KOPT-K1 (cell line): Measurements from ENCODE around the gene NRAP.

Source experiments
- H3K27ac ChIP-seq: fragments of 200-600 bp; sonication (generic); 2 replicates; pipeline ENCODE4 v1.5.1; 2016; ENCODE audit warnings: antibody characterized with exemption, mild to moderate bottlenecking, low read depth, low read length; ENCODE audit not compliant: poor library complexity, severe bottlenecking
- H3K36me3 ChIP-seq: fragments of 200-600 bp; sonication (generic); 2 replicates; pipeline ENCODE4 v1.5.1; 2017; ENCODE audit warnings: antibody characterized with exemption, mild to moderate bottlenecking, low read length, moderate library complexity; ENCODE audit not compliant: insufficient read depth
- H3K9me3 ChIP-seq: fragments of 200-600 bp; sonication (generic); 2 replicates; pipeline ENCODE4 v1.5.1; 2017; ENCODE audit warnings: antibody characterized with exemption, low read length, mild to moderate bottlenecking; ENCODE audit not compliant: insufficient read depth, poor library complexity, severe bottlenecking

The NRAP gene

GRCh38 chr10:113692271-113692670, 28.4 kb upstream of the NRAP start:
- peaks cover 40% of the 10 kb centered on the region for H3K9me3 ChIP-seq
- no peak overlapping the region for H3K27ac ChIP-seq
- peaks cover 33% of the 10 kb centered on the region for H3K36me3 ChIP-seq

GRCh38 chr10:113691381-113691780, 27.5 kb upstream of the NRAP start:
- no peak overlapping the region for H3K27ac ChIP-seq
- H3K9me3 ChIP-seq, result peaks cover 48% of the 10 kb centered on the region
- H3K36me3 ChIP-seq, result peaks cover 29% of the 10 kb centered on the region

- Histone ChIP-seq H3K36me3 (peaks cover 29% of the 10 kb centered on the region), H3K27ac (no peak overlapping the region), H3K9me3 (peaks cover 55% of the 10 kb centered on the region)
Measured at GRCh38 chr10:113690749-113691148, 26.9 kb upstream of the NRAP start.

GRCh38 chr10:113689574-113689973, 25.7 kb upstream of the NRAP start:
- peak overlapping the region; percentile 53 for H3K27ac ChIP-seq
- H3K9me3 ChIP-seq, result peaks cover 60% of the 10 kb centered on the region

GRCh38 chr10:113689057-113689456, 25.2 kb upstream of the NRAP start:
- peaks cover 26% of the 10 kb centered on the region for H3K36me3 ChIP-seq
- H3K27ac ChIP-seq, result peak overlapping the region; percentile 53
- H3K9me3 ChIP-seq, result peaks cover 59% of the 10 kb centered on the region

More at GRCh38 chr10:113689574-113689973, 25.7 kb upstream of the NRAP start:
- peaks cover 29% of the 10 kb centered on the region for H3K36me3 ChIP-seq

GRCh38 chr10:113687037-113687436, 23.2 kb upstream of the NRAP start:
- Histone ChIP-seq H3K9me3 (peaks cover 39% of the 10 kb centered on the region), H3K36me3 (peaks cover 15% of the 10 kb centered on the region), H3K27ac (no peak overlapping the region)

GRCh38 chr10:113686028-113686427, 22.2 kb upstream of the NRAP start:
- peaks cover 29% of the 10 kb centered on the region for H3K9me3 ChIP-seq
- peaks cover 9% of the 10 kb centered on the region for H3K36me3 ChIP-seq
- no peak overlapping the region for H3K27ac ChIP-seq

GRCh38 chr10:113683300-113683699, 19.5 kb upstream of the NRAP start:
- Histone ChIP-seq H3K27ac (no peak overlapping the region), H3K9me3 (peaks cover 29% of the 10 kb centered on the region)

GRCh38 chr10:113681533-113682470, 18.0 kb upstream of the NRAP start:
- H3K9me3 ChIP-seq, result peaks cover 20% of the 10 kb centered on the region
- H3K27ac ChIP-seq, result no peak overlapping the region
- peaks cover 9% of the 10 kb centered on the region for H3K36me3 ChIP-seq

More at GRCh38 chr10:113683300-113683699, 19.5 kb upstream of the NRAP start:
- H3K36me3 ChIP-seq, result peaks cover 9% of the 10 kb centered on the region

GRCh38 chr10:113680190-113681111, 16.6 kb upstream of the NRAP start:
- peak overlapping the region; percentile 87 for H3K27ac ChIP-seq
- peaks cover 9% of the 10 kb centered on the region for H3K36me3 ChIP-seq
- H3K9me3 ChIP-seq, result peaks cover 10% of the 10 kb centered on the region

- H3K36me3 ChIP-seq, result peaks cover 9% of the 10 kb centered on the region
- peak within 1 kb of the TSS; percentile 87 for H3K27ac ChIP-seq
- H3K9me3 ChIP-seq, result peaks cover 5% of the 10 kb centered on the region
Measured at GRCh38 chr10:113679463-113680189, 15.8 kb upstream of the NRAP start, which contains the start of gene CASP7. Gene CASP7, plus strand, starts transcription at chr10:113679912. Its CDS starts 17,582 bp downstream, at chr10:113697494.

GRCh38 chr10:113666682-113667252, 2.9 kb upstream of the NRAP start:
- H3K36me3 ChIP-seq, result no peaks in the 10 kb centered on the region
- H3K27ac ChIP-seq, result no peak overlapping the region
- peaks cover 11% of the 10 kb centered on the region for H3K9me3 ChIP-seq

- Histone ChIP-seq H3K27ac (no peak overlapping the region), H3K36me3 (no peaks in the 10 kb centered on the region), H3K9me3 (peaks cover 7% of the 10 kb centered on the region)
Measured at GRCh38 chr10:113665806-113666354, 2.0 kb upstream of the NRAP start.

- Histone ChIP-seq H3K36me3 (no peaks in the 10 kb centered on the region), H3K9me3 (peaks cover 2% of the 10 kb centered on the region), H3K27ac (no peak overlapping the region)
Measured at GRCh38 chr10:113665352-113665751, 1.5 kb upstream of the NRAP start.
